Activated CD8-positive, alpha-beta memory T cell treated with anti-CD3 and anti-CD28 coated beads, Interleukin-2, amount 50 U/mL, for 1 hour (primary cell): ENCODE results near the gene NPIPA3.
"Not testable (repeated sequence)": the region's sequence is repeated elsewhere in the genome, so short reads cannot be mapped to it uniquely, and the experiment has no call there.

ENCODE experiments used
- DNase-seq: peaks from one replicate; pipeline ENCODE4 v3.0.0-alpha.2; 2020; ENCODE audit errors: extremely low read depth

NPIPA3 gene

DNA sequence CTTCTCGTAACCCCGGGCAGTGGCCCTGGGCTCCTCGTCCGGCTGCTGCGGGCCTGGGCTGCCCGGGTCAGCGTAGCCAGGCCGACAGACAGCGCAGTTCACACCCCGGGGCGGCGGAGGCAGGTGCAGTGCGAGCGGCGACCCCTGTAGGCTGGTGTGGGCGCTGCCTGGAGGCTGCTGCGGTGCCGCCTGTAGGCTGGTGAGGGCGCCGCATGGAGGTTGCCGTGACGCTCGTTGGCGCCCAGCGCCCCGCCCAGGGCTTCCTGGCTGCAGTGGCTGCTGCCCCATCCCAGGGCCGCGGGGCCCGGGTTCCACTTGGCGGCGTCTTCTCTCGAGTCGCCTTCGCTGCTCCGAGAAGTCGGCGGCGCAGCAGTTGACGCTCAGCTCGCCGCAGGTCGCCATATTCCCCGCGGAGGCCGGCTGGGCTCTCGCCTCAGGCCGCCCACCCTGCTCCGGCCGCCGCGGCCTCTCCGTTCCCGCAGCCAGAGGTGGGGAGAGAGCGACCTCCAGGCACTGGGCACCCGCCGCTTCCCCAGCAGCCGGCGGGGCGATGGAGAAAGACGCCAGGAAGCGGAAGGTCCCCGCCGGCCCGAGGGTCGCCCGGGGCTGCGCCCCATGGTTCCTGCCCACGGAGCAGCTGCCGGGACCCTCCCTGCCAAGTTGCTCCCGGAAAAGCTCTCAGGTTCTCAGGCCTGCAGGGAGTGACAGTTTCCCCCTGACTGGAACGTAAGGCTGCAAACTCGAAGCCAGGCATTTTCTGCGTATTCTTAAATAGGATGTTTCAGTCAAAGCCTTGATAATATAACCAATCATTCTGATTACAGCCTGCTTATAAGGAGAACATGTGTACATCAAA is at the start of gene NPIPA3:
Gene NPIPA3 (plus strand): TSS at position 256 of the 856 bp plus-strand sequence. CDS start 5,533 bp downstream, outside the sequence.
- DNase-seq: not testable (repeated sequence)

DNA sequence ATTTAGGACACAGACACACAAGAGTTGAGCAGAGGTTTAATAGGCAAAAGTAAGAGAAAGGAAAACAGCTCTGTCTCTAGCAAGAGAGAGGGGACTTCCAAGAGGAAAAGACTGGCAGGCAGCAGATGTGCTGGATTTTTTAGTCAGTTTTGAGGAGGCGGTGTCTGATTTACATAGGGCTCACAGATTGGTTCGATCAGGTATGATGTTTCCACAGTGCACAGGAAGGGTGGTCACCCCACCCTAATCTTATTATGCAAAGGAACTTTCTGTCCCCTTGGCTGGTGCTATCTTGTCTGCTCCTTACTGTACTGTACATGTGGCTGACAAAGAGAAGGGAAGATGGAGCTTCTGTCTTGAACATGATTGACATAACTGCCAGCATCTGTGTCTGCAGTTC is 45.1 kb upstream of the NPIPA3 start:
- DNase-seq: no peak

DNA sequence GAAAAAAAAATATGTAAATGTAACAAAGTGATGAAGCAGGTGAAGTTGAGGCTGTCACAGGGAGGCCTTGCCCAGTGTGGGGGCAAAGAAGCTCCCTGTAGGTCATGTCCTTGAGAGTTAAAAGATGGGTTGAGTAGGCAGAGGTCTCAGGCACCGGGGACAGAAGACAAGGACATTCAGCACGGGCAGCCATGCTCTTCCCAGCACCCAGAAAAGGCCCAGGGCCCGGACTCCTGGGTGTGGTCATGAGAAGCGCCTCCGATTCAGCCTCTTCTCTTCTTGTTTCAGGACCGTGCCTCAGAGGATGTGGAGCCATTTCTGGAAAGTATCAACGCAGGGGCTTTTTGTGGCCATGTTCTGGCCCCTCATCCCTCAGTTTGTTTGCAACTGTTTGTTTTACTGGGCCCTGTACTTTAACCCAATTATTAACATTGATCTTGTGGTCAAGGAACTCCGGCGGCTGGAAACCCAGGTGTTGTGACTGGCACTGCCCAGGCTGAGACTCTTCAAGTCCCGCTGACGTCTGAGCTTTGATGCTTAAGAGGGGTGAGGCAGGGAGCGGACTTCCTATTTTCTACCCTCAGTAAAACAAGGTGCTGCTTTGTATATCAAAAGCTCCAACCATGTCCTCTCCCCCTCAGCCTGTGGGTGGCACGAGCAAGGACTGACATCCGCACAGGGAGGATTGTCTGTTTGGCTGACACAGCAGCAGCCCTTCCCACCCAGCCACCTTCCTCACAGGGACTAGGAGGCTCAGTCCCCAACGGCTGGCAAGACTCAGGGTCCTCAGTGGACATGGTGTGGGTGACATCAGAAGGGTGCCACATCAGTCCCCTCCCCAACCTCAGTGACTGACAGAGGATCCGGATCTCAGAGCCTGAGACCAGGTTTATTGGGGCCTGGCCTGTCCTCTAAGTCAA is 35.6 kb upstream of the NPIPA3 start:
- DNase-seq: no peak

DNA sequence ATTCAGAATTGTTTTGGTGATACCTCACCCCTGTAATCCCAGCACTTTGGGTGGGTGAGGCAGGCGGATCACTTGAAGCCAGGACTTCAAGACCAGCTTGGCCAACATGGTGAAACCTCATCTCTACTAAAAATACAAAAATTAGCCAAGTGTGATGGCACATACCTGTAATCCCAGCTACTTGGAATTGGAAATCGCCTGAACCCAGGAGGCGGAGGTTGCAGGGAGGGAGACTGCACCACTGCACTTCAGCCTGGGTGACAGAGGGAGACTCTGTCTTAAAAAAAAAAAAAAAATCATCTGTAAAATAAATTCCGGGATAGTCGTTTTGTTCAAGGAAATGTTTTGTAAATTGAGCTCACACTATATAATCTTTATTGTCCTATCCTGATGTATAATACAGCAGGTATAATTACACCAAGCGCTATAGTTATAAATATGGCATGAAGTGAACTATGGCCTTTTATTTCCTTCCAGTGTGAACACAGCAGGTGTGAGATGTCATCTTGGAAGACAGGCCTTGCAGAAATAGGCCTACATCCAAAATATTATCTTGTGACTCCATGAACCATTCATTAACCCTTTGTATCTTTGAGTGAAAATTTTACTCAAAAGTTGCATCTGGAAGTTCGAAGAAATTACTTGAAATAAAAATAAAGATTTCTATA is 34.5 kb upstream of the NPIPA3 start:
- no peak for DNase-seq

DNA sequence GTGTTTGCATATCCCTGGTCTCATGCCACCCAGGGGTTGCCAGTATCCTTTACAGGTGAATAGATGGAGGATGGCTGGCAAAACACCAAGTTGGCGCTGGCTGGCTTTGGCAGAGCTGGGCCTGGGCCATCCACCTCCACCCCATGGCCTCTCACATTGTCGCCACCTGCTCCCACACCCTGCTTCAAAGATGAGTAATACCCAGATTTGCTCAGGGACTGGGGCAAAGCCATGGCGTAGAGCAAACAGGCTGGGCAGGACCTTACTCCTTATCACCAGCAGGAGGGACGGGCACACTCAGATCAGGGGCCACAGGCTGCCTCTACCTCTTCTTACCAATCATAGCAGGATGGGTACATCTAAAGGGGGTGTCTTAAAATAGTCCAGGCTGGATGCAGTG is 33.4 kb upstream of the NPIPA3 start:
- DNase-seq: no peak

DNA sequence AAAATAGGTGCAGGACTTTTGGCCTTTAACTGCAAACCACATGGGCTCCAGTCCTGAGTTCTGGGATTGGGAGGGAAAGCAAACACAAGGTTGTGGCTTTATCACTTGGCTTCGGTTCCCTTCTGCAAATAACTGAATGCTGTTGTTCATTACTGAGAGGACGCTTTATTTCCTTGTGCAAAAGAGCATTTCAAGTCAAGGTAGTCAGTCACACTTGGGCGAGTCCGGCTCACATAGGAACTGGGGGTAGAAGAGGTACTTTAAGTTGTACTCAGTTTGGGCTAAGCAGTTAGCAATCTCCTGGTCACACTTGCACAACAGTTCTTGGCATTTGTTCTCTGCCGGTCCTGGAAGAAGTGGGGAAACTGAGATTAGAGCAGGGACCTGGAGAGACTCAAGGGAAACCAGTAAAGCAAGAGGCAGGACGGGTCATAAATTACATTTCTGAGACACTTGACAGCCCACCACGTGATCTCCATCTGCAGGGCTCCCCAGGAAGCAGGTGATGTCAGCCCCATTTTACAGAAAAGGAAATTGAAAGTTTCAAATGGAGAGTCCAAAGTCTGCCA is 30.7 kb upstream of the NPIPA3 start:
- no peak for DNase-seq

DNA sequence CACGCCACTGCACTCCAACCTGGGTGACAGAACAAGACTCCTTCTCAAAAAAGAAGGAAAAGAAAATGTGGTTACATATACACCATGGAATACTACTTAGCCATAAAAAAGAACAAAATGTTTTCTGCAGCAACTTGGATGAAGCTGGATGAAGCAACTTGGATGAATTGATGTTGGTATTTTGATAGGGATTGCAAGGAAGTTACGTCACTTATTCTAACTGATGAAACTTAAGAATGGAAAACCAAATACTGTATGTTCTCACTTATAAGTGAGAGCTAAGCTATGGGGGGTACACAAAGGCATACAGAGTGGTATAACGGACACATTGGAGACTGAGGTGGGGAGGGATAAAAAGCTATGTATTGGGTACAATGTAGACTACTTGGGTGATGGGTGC is 26.6 kb upstream of the NPIPA3 start:
- no peak for DNase-seq

DNA sequence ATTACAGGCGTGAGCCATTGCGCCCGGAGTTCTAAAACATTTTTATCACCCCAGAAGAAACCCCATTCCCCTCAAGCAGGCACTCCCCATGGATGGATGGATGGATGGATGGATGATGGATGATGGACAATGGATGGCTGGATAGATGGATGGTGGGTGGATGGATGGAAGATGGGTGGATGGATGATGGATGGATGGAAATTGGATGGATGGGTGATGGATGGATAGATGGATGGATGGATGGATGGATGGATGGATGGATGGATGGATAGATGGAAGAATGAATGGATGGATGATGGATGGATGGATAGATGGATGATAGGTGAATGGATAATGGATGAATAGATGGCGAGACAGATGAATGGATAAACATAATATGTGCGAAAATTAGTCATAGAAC is 25.6 kb upstream of the NPIPA3 start:
- DNase-seq: no peak

DNA sequence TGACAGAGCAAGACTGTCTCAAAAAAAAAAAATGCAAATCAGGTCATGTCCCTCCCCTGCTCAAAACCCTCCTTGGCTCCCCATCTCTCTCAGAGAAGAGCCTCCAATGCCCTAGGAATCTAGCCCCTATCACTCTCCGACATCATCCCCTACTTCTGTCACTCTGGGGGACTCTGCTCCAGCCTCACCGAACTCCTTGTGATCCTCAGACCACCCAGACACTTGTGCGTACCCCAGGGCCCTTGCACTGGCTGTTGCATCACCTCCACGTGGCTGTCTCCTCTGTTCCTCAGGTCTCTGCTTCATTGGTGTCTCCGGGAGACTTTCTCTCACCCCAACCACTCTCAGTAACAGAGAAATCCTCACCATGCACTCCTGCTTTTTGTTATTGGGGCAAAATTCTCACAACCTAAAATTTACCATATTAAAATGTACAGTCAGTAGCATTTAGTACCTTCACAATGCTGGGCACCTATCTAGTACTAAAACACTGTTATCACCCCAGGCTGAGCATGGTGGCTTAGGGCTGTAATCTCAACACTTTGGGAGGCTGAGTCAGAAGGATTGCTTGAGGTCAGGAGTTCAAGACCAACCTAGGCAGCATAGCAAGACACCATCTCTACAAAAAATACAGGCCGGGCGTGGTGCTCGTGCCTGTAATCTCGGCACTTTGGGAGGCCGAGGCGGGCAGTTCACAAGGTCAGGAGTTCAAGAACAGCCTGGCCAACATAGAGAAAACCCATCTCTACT is 24.3 kb upstream of the NPIPA3 start:
- DNase-seq: no peak

DNA sequence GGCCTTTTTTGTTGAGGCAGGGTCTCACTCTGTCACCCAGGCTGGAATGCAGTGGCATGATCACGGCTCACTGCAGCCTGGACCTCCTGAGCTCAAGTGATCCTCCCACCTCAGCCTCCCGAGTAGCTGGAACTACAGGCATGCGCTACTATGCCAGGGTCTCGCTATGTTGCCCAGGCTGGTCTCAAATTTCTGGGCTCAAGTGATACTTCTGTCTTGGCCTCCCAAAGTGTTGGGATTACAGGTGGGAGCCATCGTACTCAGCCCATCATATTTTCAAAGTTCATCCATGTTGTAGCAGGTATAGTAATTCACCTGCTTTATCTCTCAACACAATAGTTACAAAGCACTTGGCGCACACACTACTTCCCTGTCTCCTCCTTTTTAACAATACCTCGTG is 22.8 kb upstream of the NPIPA3 start:
- DNase-seq: not testable (repeated sequence)

DNA sequence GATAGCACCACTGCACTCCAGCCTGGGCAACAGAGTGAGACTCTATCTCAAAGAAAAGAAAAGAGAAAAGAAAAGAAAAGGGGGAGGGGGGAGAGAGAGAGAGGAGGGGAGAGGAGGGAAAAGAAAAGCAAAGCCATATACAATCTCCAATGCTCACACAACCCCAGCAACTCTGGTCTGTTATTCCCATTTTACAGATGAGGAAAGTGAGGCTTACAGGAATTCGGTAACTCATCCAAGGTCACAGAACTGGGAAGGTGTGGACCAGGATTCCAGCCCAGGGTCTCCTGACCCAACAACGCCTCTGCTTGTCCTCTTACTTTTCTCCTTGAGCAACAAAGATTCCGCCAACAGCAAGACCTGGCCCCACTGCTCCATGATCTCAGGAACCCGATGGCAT is 22.1 kb upstream of the NPIPA3 start:
- no peak for DNase-seq

DNA sequence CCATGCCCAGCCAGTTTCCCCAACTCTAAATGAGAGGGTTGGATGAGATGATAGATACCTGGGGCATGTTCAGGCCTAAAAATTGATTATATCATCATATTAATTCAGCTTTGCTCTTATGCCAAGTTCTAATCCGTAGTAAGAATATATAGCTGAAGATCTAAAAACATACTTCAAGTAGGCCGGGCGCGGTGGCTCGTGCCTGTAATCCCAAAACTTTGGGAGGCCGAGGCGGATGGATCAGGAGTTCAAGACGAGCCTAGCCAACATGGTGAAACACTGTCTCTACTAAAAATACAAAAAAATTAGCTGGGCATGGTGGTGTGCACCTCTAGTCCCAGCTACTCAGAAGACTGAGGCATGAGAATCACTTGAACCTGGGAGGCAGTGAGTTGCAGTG is 21.1 kb upstream of the NPIPA3 start:
- DNase-seq: no peak

DNA sequence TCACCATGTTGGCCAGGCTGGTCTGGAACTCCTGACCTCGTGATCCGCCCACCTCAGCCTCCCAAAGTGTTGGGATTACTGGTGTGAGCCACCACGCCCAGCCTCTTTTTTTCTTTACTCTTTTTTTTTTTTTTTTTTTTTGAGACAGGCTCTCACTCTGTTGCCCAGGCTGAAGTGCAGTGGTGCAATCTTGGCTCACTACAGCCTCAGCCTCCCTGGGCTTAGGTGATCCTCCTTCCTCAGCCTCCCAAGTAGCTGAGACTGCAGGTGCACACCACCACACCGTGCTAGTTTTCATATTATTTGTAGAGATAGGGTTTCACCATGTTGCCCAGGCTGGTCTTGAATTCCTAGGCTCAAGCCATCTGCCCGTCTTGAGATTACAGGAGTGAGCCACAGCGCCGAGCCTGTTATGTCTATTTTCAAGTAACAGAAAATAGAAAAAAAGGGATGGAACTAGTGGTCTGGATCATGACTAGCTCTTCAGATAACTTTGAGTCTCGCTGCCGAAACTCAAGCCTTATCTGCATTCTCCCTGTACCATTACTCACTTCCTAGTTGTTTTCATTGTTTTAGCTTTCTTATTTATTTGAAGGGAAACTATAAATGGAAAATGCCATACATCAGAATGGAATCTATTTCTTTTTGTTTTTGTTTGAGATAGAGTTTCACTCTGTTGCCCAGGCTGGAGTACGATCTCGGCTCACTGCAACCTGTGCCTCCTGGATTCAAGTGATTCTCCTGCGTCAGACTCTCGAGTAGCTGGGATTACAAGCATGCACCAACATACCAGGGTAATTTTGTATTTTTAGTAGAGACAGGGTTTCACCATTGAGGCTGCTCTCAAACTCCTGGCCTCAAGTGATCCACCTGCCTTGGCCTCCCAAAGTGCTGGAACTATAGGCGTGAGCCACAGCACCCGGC is 17.1 kb upstream of the NPIPA3 start:
- not testable (repeated sequence) for DNase-seq

DNA sequence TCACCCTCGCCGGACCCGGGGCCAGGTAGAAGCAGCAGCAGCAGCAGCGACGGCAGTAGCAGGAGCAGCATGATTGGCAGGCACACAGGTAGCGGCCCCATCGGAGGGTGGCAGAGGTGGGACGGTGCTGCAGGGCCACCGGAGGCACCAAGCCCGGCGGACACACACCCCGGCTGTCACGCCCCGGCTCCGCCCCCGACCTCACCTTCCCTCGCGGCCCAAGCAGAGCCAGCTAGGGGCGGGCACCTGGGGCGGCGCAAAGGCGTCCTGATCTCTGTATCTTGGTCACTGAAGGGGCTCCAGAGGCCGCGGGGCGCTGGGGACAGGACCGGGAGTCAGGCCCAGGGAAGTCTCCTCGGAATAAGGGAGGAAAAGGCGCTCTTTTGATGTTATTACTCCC is 9.1 kb upstream of the NPIPA3 start, which contains the start of gene PLA2G10:
Gene PLA2G10 (minus strand): TSS at position 180 of the 400 bp plus-strand sequence. CDS start 79 bp downstream, at position 101.
- DNase-seq: not testable (repeated sequence)

DNA sequence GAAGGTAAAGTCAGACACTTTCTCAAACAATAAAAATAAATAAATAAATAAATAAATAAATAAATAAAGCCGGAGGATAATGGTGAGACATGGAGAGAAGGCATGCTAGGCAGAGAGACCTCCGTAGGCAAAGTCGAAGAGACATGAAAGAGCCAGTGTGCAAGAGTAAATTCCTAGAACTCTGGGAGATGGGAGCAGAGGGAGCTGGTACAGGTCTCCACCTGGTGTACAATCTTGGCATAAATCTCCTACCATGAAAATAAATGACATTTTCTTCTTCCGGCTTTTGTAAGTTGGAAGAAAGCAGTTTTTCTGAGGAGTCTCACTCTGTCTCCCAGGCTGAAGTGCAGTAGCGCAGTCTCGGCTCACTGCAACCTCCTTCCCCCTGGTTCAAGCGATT is 1.4 kb upstream of the NPIPA3 start:
- DNase-seq: not testable (repeated sequence)

DNA sequence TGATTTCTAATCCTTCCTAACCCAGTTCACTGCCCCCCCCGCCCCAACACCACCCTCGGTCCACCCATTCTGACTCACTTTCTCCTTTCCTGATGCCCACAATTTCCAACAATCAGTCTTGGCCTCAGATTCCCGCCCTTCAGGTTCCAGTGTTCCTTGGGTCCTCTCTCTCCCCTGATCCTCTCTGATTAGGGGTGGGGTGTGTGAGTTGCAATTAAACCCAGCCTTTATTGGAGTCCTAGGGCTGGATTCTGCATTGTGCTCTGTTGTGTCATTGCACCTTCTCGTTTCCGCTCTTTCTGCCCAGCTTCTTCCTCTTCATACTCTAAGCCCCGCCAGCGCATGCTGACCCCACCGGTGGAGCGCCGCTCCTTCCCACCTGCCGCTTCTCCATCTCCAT is 539 bp upstream of the NPIPA3 start:
- DNase-seq: not testable (repeated sequence)

DNA sequence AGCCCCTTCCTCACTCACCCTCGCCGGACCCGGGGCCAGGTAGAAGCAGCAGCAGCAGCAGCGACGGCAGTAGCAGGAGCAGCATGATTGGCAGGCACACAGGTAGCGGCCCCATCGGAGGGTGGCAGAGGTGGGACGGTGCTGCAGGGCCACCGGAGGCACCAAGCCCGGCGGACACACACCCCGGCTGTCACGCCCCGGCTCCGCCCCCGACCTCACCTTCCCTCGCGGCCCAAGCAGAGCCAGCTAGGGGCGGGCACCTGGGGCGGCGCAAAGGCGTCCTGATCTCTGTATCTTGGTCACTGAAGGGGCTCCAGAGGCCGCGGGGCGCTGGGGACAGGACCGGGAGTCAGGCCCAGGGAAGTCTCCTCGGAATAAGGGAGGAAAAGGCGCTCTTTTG is 30.0 kb downstream of the NPIPA3 start:
- not testable (repeated sequence) for DNase-seq

DNA sequence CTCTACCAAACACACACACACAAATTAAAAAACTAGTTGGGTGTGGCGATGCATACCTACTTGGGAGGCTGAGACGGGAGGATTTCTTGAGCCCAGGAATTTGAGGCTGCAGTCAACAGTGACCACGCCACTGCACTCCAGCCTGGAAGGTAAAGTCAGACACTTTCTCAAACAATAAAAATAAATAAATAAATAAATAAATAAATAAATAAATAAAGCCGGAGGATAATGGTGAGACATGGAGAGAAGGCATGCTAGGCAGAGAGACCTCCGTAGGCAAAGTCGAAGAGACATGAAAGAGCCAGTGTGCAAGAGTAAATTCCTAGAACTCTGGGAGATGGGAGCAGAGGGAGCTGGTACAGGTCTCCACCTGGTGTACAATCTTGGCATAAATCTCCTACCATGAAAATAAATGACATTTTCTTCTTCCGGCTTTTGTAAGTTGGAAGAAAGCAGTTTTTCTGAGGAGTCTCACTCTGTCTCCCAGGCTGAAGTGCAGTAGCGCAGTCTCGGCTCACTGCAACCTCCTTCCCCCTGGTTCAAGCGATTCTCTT is 37.7 kb downstream of the NPIPA3 start:
- not testable (repeated sequence) for DNase-seq

DNA sequence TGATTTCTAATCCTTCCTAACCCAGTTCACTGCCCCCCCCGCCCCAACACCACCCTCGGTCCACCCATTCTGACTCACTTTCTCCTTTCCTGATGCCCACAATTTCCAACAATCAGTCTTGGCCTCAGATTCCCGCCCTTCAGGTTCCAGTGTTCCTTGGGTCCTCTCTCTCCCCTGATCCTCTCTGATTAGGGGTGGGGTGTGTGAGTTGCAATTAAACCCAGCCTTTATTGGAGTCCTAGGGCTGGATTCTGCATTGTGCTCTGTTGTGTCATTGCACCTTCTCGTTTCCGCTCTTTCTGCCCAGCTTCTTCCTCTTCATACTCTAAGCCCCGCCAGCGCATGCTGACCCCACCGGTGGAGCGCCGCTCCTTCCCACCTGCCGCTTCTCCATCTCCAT is 38.6 kb downstream of the NPIPA3 start:
- DNase-seq: not testable (repeated sequence)
